Measurements from ENCODE around the gene LMF1.

Gene LMF1

DNA sequence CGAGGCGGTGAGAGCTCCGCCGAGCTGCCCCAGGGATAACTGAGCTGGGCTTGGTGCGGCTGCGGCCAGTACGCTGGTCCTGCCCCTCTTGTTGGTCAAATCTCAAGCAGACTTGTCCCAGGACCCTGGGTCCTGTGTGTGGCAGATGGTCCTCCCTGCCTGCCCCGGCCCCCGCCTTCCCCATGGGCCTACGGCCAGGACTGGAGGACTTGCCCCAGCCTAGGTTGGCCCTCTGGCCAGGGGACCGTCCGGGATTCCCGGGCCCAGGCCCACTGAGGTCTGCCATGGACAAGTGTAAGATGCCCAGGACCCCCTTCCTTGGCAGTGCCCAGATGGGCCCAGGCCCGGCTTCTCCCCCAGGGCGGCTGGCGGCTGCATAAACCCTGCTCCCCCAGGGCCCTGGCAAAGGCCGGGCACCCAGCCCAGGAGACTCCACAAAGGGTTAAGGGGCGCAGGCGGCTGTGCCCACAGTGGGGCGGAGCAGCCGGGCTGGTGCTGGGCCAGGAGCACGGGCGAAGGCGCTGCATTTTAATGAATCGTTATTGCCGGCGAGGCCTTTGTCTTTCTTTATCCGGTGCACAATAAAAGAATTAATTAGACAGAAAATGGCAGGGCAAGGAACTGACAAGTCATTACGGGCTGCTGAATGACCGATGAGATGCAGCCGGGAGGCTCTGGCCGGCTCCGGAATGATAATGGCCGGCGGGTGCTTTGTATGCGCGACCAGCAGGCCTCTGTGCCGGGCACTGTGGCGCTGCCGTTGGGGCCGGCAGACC, 19.9 kb upstream of the LMF1 start:
- TF ChIP-seq, protein P1, sequence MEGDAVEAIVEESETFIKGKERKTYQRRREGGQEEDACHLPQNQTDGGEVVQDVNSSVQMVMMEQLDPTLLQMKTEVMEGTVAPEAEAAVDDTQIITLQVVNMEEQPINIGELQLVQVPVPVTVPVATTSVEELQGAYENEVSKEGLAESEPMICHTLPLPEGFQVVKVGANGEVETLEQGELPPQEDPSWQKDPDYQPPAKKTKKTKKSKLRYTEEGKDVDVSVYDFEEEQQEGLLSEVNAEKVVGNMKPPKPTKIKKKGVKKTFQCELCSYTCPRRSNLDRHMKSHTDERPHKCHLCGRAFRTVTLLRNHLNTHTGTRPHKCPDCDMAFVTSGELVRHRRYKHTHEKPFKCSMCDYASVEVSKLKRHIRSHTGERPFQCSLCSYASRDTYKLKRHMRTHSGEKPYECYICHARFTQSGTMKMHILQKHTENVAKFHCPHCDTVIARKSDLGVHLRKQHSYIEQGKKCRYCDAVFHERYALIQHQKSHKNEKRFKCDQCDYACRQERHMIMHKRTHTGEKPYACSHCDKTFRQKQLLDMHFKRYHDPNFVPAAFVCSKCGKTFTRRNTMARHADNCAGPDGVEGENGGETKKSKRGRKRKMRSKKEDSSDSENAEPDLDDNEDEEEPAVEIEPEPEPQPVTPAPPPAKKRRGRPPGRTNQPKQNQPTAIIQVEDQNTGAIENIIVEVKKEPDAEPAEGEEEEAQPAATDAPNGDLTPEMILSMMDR (IDR thresholded peaks at IDR 0.05; ENCODE audit: control insufficient read depth, extremely low read depth, insufficient read depth): no peak
- no peak for DNase-seq (ENCODE audit: low read depth)
- no peak overlapping the region for H3K4me3 ChIP-seq (ENCODE audit: low read depth, low read length)

DNA sequence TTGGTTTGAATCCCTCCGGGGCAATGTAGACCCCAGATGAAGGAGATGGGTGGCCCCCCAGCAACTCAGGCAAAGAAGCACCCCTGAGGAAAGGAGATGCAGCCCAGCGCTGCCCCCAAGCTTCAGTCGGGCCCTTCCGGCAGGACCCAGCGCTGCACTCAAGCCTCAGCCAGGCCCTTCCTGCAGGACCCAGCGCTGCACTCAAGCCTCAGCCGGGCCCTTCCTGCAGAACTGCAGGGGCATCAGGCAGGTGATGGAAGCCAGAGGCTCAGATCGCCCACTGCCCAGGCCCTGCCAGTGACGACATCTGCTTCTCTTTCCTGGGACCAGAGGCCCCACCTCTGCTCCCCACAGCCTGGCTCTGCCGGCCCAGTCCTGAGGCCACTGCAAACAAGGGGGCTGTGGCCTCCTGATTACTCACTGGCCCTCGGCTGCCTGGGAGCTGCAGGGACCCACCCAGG, 18.6 kb upstream of the LMF1 start:
- no peak overlapping the region for H3K4me3 ChIP-seq (ENCODE audit: low read depth, low read length)
- TF ChIP-seq, protein P1 (IDR thresholded peaks at IDR 0.05; ENCODE audit: control insufficient read depth, extremely low read depth, insufficient read depth): no peak
- DNase-seq (ENCODE audit: low read depth): no peak

DNA sequence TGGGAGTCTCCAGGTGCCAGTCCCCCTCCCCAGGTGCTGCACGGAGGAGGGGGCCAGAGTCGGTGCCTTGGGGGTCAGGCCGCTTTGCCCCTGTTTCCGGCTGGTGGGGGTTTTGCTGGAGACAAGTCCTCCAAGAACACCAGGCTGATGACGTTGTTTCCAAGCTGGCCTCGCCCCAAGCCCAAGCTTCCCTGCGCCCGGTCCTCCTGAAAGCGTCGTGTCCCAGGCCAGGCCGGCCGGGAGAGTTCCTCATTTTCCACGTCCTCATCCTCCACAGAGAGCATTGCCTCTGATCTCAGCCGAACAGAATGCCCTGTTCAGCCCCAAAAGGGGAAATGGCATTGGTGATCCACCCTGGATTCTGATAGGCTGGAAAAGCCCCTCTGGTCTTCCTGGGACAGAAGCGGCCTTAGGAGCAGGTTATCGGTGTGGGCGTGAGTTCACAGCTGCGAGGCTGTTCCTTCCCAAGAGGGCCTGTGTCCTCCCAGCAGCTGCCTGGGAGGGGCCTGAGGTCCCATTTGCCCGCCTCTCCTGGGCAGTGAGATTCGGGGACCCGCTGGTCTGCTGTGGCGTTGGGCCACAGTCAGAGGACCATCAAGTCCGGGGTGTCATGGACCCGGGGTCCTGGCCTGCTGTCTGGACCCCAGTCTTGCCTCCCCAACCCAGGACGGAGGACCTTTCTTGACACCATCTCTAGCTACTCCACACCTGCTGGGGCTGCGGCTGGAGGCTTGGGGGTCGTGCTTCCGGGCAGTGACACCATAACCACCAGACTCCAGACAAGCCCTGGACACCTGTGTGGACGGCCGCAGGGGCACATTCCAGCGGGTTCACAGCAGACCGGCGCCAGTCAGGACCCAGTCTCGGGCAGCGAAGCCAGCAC, 17.9 kb upstream of the LMF1 start:
- TF ChIP-seq, protein P1 (IDR thresholded peaks at IDR 0.05; ENCODE audit: control insufficient read depth, extremely low read depth, insufficient read depth): no peak
- no peak for DNase-seq (ENCODE audit: low read depth)
- no peak overlapping the region for H3K4me3 ChIP-seq (ENCODE audit: low read depth, low read length)

DNA sequence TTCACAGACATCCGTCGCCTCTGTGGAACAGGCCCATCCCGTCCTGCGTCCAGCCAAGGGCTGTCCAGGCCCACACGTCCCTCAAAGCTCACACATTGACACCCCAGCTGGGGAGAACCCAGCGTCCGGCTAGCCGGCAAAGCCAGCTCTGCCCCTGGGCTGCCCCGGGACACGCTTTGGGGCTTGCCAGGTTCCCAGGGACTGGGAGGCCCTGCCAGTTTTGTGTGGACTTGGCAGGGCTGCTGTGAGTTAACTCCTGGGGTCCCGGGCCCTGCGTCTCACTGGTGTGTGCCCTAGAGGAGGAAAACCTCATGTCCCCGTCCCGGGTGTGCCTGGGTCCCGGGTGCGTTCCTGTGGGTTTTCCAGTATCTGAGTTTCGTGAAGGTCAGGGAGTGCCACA, 17.1 kb upstream of the LMF1 start:
- TF ChIP-seq, protein P1 (IDR thresholded peaks at IDR 0.05; ENCODE audit: control insufficient read depth, extremely low read depth, insufficient read depth): no peak
- no peak for DNase-seq (ENCODE audit: low read depth)
- H3K4me3 ChIP-seq (ENCODE audit: low read depth, low read length): no peak overlapping the region

DNA sequence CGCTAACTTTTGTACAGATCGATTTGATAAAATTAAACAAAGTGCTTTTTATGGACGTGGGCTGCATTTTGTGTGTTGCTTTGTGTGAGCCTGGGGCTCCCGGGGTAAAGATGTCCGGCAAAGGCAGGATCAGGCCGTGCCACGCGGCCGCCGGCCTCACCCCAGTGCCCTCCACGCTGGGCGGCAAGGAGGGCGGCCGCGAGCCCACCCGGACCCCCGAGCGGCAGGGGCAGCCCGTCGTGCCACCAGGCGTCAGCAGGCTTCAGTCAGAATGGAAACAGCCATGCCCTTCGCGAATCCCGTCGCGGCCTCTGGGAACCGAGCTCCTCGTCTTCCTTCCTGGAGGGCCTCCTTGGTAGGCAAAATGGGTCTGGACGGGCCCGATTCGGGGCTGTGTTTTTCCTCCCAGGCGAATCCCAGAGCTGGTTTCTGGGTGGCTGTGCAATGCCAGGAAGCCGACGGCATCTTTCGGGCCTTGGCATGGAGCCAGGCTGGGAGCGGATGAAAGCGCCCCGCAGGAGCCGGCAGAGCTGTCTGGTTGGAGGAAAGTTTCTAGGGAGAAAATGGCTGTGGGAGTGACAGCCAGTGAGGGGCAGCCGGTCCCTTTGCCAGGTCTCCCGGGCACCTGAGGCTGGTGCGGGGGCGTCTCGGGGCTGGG, 16.3 kb upstream of the LMF1 start:
- no peak for DNase-seq (ENCODE audit: low read depth)
- no peak overlapping the region for H3K4me3 ChIP-seq (ENCODE audit: low read depth, low read length)

DNA sequence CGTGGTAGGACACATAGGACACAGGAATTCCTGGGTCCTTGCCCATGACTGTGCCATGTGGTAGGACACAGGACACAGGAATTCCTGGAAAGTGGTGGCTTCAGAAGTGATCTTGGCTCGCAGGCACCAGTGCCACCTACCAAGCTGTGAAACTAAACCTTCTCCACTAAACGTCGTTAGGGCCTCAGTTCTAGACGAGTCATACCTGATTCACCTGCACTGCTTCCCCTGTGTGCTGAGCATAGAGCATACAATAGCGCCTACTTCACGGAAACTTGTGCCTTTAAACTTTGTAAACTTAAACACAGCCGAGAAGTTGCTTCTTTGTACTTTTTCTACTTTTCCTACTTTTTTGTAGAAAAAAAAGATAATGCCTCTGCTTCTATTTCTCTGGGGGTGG, 15.6 kb upstream of the LMF1 start:
- H3K4me3 ChIP-seq (ENCODE audit: low read depth, low read length): no peak overlapping the region
- no peak for DNase-seq (ENCODE audit: low read depth)
- TF ChIP-seq, protein P1 (IDR thresholded peaks at IDR 0.05; ENCODE audit: control insufficient read depth, extremely low read depth, insufficient read depth): no peak

More for the DNA sequence above, 16.3 kb upstream of the LMF1 start:
- TF ChIP-seq, protein P1 (IDR thresholded peaks at IDR 0.05; ENCODE audit: control insufficient read depth, extremely low read depth, insufficient read depth): no peak

Measured in LNCaP clone FGC (cell line).